Kidney epithelial cell (primary cell): ENCODE measurements around the gene MPPED1. TPM values are rescaled to one million over a fixed set of nuclear protein-coding genes. Genes with fewer than 3 reads are reported as not detected.

Experiments used
- DNase-seq: peaks from one replicate; pipeline ENCODE4 v3.0.0-alpha.2; 2010; ENCODE audit warnings: low read depth
- H3K27me3 ChIP-seq: 2 replicates; pipeline ENCODE4 v1.6.0; 2011; ENCODE audit warnings: low read length; ENCODE audit not compliant: control insufficient read depth, insufficient read depth
- H3K36me3 ChIP-seq: 2 replicates; pipeline ENCODE4 v1.5.1; 2011; ENCODE audit warnings: low read length; ENCODE audit not compliant: control insufficient read depth, insufficient read depth
- H3K4me3 ChIP-seq: 2 replicates; pipeline ENCODE4 v1.5.1; 2011; ENCODE audit warnings: low read depth, mild to moderate bottlenecking, control low read depth, low read length
- total RNA-seq: library from RNA; depleted of rRNA; stranded (reverse); fragments of >200 nt; gene quantifications from 2 replicates; pipeline ENCODE4 v1.2.3, GENCODE V29; 2015
- TF ChIP-seq, protein P1 (sequence below): IDR thresholded peaks from 2 replicates; pipeline ENCODE4 v1.5.1; 2011; ENCODE audit warnings: mild to moderate bottlenecking, moderate library complexity, low read length, control low read depth, inconsistent platforms; ENCODE audit not compliant: insufficient read depth, poor library complexity, severe bottlenecking

Gene MPPED1
- total RNA-seq, 1 donor from 2014 or later: not detected

DNA sequence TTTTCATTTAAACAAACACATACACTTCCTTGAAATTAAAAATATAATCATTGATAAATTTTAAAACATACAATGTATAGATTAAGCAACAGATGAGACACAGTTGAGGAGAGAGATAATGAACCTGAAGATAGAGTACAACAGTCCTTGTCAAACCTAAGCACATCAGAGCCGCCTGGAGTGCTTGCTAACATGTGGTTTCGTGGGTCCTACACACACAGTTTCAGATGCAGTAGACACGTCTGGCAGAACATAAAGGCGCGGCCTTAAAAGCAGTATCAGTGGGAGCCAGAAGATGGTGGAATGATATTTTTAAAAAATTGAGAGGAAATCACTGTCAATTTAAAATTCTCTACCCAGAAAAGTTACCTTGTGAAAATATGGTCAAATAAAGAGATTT, 134.4 kb downstream of the MPPED1 start:
- H3K27me3 ChIP-seq: no peaks in the 10 kb centered on the region
- no peak overlapping the region for H3K4me3 ChIP-seq
- TF ChIP-seq, protein P1, sequence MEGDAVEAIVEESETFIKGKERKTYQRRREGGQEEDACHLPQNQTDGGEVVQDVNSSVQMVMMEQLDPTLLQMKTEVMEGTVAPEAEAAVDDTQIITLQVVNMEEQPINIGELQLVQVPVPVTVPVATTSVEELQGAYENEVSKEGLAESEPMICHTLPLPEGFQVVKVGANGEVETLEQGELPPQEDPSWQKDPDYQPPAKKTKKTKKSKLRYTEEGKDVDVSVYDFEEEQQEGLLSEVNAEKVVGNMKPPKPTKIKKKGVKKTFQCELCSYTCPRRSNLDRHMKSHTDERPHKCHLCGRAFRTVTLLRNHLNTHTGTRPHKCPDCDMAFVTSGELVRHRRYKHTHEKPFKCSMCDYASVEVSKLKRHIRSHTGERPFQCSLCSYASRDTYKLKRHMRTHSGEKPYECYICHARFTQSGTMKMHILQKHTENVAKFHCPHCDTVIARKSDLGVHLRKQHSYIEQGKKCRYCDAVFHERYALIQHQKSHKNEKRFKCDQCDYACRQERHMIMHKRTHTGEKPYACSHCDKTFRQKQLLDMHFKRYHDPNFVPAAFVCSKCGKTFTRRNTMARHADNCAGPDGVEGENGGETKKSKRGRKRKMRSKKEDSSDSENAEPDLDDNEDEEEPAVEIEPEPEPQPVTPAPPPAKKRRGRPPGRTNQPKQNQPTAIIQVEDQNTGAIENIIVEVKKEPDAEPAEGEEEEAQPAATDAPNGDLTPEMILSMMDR: no peak
- H3K36me3 ChIP-seq: no peaks in the 10 kb centered on the region
- no peak for DNase-seq

DNA sequence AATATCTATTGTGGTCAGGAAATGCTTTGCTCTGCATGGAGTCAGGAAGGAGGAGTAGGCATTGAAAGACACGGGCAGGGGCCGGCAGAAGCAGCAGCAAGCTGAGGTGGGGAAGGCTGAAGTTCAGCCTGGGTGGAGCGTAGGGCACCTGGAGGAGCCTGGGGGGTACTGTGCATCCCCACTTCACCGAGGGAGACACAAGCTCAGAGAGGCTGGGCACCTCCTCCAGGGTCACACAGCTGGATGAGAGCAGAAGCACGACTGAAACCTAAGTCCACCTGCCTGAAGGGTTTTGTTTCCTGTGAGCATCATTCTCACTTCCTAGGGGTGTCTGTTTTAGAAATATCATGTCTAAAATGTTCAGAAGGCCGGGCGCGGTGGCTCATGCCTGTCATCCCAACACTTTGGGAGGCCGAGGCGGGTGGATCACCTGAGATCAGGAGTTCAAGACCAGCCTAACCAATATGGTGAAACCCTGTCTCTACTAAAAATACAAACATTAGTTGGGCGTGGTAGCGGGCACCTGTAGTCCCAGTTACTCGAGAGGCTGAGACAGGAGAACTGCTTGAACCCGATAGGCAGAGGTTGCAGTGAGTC, 138.3 kb downstream of the MPPED1 start:
- no peak overlapping the region for H3K4me3 ChIP-seq
- DNase-seq: no peak

DNA sequence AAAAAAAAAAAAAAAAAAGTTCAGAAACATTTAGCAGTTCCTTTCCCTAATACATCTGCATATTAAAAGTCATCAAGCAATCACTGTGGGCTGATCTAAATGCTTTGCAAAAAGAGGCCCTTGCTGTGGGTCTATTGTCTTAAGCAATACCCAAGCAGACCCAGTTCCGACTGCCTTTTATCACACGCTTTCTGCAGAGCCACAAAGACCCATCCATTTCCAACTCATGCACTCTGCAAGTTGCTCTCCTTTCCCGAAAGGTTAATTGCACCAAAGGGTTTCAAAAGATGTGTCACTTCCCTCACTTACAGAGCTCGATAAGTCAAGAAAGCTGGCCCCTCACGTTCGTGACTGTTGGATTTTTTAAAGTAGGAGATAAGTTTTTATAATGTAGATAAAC, 138.9 kb downstream of the MPPED1 start:
- Histone ChIP-seq H3K4me3 (no peak overlapping the region), H3K27me3 (no peaks in the 10 kb centered on the region), H3K36me3 (no peaks in the 10 kb centered on the region)
- TF ChIP-seq, protein P1: no peak
- DNase-seq: no peak

More for the DNA sequence above, 138.3 kb downstream of the MPPED1 start:
- Histone ChIP-seq H3K27me3 (no peaks in the 10 kb centered on the region), H3K36me3 (no peaks in the 10 kb centered on the region)
- TF ChIP-seq, protein P1: no peak

DNA sequence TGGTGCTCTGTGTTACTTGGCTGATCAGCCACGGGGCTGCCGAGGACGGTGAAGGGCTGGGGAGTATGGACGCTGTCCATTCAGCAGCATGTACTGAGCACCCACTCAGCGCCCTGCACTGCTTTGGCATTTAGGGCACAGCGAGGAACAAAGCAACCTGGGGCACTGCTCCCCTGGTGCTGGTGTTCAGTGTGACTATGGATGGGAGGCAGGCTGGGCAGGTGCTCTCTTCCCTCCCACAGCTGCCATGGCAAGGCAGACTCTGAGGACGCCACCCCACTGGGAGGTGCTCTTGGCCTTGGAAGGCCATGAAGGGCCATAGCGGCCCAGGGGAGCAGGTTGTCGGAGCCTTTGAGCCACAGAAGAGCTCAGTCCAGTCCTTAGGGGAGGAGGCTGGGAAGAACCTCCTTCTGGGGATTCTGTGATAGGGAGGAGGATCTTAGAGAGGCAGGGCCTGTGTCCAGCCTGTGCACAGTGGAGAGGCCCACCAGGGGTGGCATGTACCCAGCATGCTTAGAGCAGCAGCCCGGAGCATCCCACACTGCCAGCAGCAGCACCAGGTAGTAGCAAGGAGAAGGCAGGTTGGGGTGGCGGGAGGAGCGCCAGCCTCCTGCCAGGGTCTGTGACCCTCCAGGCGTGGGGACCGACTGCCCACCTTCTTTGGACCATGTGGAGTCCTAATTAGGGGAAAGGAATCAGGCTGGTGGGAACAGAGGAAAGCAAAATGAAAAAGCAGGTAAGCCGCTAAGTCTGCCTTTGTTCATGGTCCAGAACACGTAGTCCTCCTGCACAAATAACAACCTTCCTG, 141.8 kb downstream of the MPPED1 start:
- no peak for DNase-seq
- Histone ChIP-seq H3K36me3 (no peaks in the 10 kb centered on the region), H3K4me3 (no peak overlapping the region), H3K27me3 (no peaks in the 10 kb centered on the region)
- TF ChIP-seq, protein P1: no peak

DNA sequence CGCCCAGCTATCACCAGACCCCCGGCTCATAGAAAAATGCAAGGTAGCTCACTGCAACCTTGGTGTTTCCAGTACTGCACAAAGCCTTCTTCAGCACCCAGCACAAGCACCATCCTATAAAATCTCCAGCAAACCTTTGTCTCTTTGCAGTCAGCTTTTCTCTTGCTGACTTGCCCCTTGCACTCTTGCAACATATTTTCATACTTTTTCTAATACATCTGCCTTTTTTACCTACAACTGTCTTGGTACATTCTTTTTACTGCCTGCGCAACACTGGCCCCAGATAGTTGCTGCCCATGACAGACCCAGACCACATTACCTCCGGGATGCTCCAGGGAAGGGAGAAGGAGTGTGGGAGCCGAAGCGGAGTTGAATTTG, 142.4 kb downstream of the MPPED1 start:
- TF ChIP-seq, protein P1: no peak
- no peaks in the 10 kb centered on the region for H3K36me3 ChIP-seq
- no peaks in the 10 kb centered on the region for H3K27me3 ChIP-seq
- H3K4me3 ChIP-seq: no peak overlapping the region
- no peak for DNase-seq
